ENCODE data around the gene GABRB1.
"Not testable (repeated sequence)": the region's sequence is repeated elsewhere in the genome, so short reads cannot be mapped to it uniquely, and the experiment has no call there.

The GABRB1 gene

GRCh38 chr4:47213106-47213505 is 181.7 kb downstream of the GABRB1 start:
- no peak for DNase-seq

- DNase-seq: no peak
These were observed 182.2 kb downstream of the GABRB1 start for GRCh38 chr4:47213539-47213938.

GRCh38 chr4:47213971-47214370 is 182.6 kb downstream of the GABRB1 start:
- no peak for DNase-seq

GRCh38 chr4:47215759-47216158 is 184.4 kb downstream of the GABRB1 start:
- no peak for DNase-seq

- DNase-seq: no peak
These were observed 185.9 kb downstream of the GABRB1 start for GRCh38 chr4:47217291-47217690.

- DNase-seq: no peak
These were observed 186.5 kb downstream of the GABRB1 start for GRCh38 chr4:47217884-47218283.

GRCh38 chr4:47218631-47219030 is 187.3 kb downstream of the GABRB1 start:
- DNase-seq: no peak

GRCh38 chr4:47219586-47219985 is 188.2 kb downstream of the GABRB1 start:
- no peak for DNase-seq

- no peak for DNase-seq
These were observed 190.4 kb downstream of the GABRB1 start for GRCh38 chr4:47221721-47222120.

- no peak for DNase-seq
These were observed 190.9 kb downstream of the GABRB1 start for GRCh38 chr4:47222276-47222675.

- no peak for DNase-seq
These were observed 193.0 kb downstream of the GABRB1 start for GRCh38 chr4:47224361-47224760.

GRCh38 chr4:47235721-47236120 is 204.4 kb downstream of the GABRB1 start:
- no peak for DNase-seq

- no peak for DNase-seq
These were observed 207.3 kb downstream of the GABRB1 start for GRCh38 chr4:47238667-47239066.

- no peak for DNase-seq
These were observed 208.3 kb downstream of the GABRB1 start for GRCh38 chr4:47239649-47240048.

GRCh38 chr4:47251348-47252135 is 220.2 kb downstream of the GABRB1 start:
- no peak for DNase-seq

GRCh38 chr4:47263721-47264120 is 232.4 kb downstream of the GABRB1 start:
- no peak for DNase-seq

- no peak for DNase-seq
These were observed 239.0 kb downstream of the GABRB1 start for GRCh38 chr4:47270201-47270888.

GRCh38 chr4:47271291-47271690 is 239.9 kb downstream of the GABRB1 start:
- no peak for DNase-seq

- DNase-seq: no peak
These were observed 243.5 kb downstream of the GABRB1 start for GRCh38 chr4:47274901-47275300.

GRCh38 chr4:47275595-47275994 is 244.2 kb downstream of the GABRB1 start:
- no peak for DNase-seq

GRCh38 chr4:47278631-47279030 is 247.3 kb downstream of the GABRB1 start:
- no peak for DNase-seq

- no peak for DNase-seq
These were observed 256.4 kb downstream of the GABRB1 start for GRCh38 chr4:47287735-47288134.

GRCh38 chr4:47289805-47290204 is 258.4 kb downstream of the GABRB1 start:
- no peak for DNase-seq

GRCh38 chr4:47290873-47291272 is 259.5 kb downstream of the GABRB1 start:
- not testable (repeated sequence) for DNase-seq

- DNase-seq: no peak
These were observed 277.8 kb downstream of the GABRB1 start for GRCh38 chr4:47309165-47309564.

All from NCI-H1930 (cell line).